ENCODE results near the gene GSPT1. TPM values are rescaled to one million over a fixed set of nuclear protein-coding genes. Genes with fewer than 3 reads are reported as not detected.
"Not testable (repeated sequence)": the region's sequence is repeated elsewhere in the genome, so short reads cannot be mapped to it uniquely, and the experiment has no call there.

Gene GSPT1
- total RNA-seq, 1 experiment from 2014 or later, result 173 TPM

DNA sequence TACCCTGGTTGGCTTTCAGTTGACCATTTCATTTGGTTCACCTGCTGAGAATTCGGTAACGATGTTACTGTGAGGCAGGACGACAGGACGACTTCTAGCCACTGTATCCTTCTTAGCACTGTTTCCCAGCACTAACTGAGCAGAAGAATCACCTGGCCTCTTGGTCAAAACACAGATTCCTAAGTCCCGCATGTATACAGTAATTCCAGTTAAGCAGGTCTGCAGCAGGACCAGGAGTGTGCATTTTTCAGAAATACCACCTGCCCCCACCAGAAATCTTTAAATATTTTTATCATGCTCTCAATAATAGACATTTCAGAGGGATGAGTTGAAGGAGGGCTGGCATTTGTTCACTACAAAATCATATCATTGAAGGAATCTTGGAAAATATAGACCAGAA, 87.1 kb downstream of the GSPT1 start:
- H3K23ac ChIP-seq (ENCODE audit: insufficient read length, low read depth, low read length), result no peak overlapping the region
- H3K79me1 ChIP-seq (ENCODE audit: insufficient read depth, low read depth, low read length, poor library complexity, severe bottlenecking), result no peaks in the 10 kb centered on the region
- H3K79me2 ChIP-seq (ENCODE audit: insufficient read depth, low read length), result no peaks in the 10 kb centered on the region
- Mint-ChIP-seq H3K9me3 (no peaks in the 10 kb centered on the region; a peak in 1 of 5 replicates), H3K36me3 (ENCODE audit: insufficient read depth in 1 of 3, low read depth in 3 of 3) (no peaks in the 10 kb centered on the region), H3K4me1 (no peaks in the 10 kb centered on the region), H3K4me3 (no peak overlapping the region), H3K27me3 (ENCODE audit: low read depth) (no peaks in the 10 kb centered on the region), H3K27ac (no peak overlapping the region)
- no peak overlapping the region for H2AFZ ChIP-seq (ENCODE audit: low read length)
- no peaks in the 10 kb centered on the region for H3K4me1 ChIP-seq (ENCODE audit: insufficient read depth, low read length)
- H2BK12ac ChIP-seq (ENCODE audit: insufficient read length, low read depth, low read length), result no peak overlapping the region
- H3K18ac ChIP-seq (ENCODE audit: insufficient read length, low read depth, low read length), result no peak overlapping the region
- TF ChIP-seq CTCF (conservative IDR thresholded peaks at IDR 0.05), result no peak
- no peak overlapping the region for H3K14ac ChIP-seq (ENCODE audit: insufficient read depth, low read length)
- no peak overlapping the region for H3K56ac ChIP-seq (ENCODE audit: insufficient read length, low read depth, low read length)
- DNase-seq, result no peak
- no peak overlapping the region for H4K5ac ChIP-seq (ENCODE audit: insufficient read length, low read depth, low read length)
- H3K4ac ChIP-seq (ENCODE audit: low read depth, low read length), result no peak overlapping the region
- H3K27me3 ChIP-seq (ENCODE audit: insufficient read depth, low read length), result no peaks in the 10 kb centered on the region
- H3K4me2 ChIP-seq (ENCODE audit: insufficient read depth, insufficient read length, low read length), result no peak overlapping the region
- H3K27ac ChIP-seq (ENCODE audit: insufficient read length, low read depth, low read length), result no peak overlapping the region
- H2BK15ac ChIP-seq (ENCODE audit: low read depth, low read length), result no peak overlapping the region
- no peak overlapping the region for H4K8ac ChIP-seq (replicated peaks; ENCODE audit: insufficient read length, low read depth, low read length)
- H4K91ac ChIP-seq (ENCODE audit: insufficient read length, low read depth, low read length), result no peak overlapping the region
- no peak overlapping the region for H2AK5ac ChIP-seq (ENCODE audit: insufficient read length, low read length)
- no peak overlapping the region for H2BK5ac ChIP-seq (ENCODE audit: insufficient read length, low read length)
- no peaks in the 10 kb centered on the region for H3K9me3 ChIP-seq (ENCODE audit: control insufficient read depth, low read depth, low read length)
- H2BK20ac ChIP-seq (ENCODE audit: low read depth, low read length, poor library complexity, severe bottlenecking), result no peak overlapping the region
- H3K9ac ChIP-seq (ENCODE audit: extremely low read depth, insufficient read length, low read length), result no peak overlapping the region
- WGBS (ENCODE audit: extremely low coverage, insufficient read length, low lambda C conversion rate), result no CpG with 5 or more reads among the region's 5 CpGs
- no peak overlapping the region for H3T11ph ChIP-seq (ENCODE audit: low read length)
- no peaks in the 10 kb centered on the region for H3K23me2 ChIP-seq (ENCODE audit: insufficient read length, low read depth, low read length, poor library complexity, severe bottlenecking)
- no peaks in the 10 kb centered on the region for H4K20me1 ChIP-seq (ENCODE audit: control insufficient read depth, insufficient read depth, insufficient read length)
- H2BK120ac ChIP-seq (ENCODE audit: low read depth, low read length, poor library complexity, severe bottlenecking), result no peak overlapping the region

GRCh38 chr16:11825520-11826165, 90.1 kb downstream of the GSPT1 start:
- not testable (repeated sequence) for H3K4me1 Mint-ChIP-seq; H3K36me3 Mint-ChIP-seq (ENCODE audit: insufficient read depth in 1 of 3, low read depth in 3 of 3); H4K8ac ChIP-seq (replicated peaks; ENCODE audit: insufficient read length, low read depth, low read length); H3K9me3 Mint-ChIP-seq; H2BK5ac ChIP-seq (ENCODE audit: insufficient read length, low read length); H3K27ac Mint-ChIP-seq; H2AFZ ChIP-seq (ENCODE audit: low read length); H2AK5ac ChIP-seq (ENCODE audit: insufficient read length, low read length); H4K91ac ChIP-seq (ENCODE audit: insufficient read length, low read depth, low read length); H3K18ac ChIP-seq (ENCODE audit: insufficient read length, low read depth, low read length); H3K4me3 Mint-ChIP-seq; DNase-seq; H3K4me1 ChIP-seq (ENCODE audit: insufficient read depth, low read length); H3K23me2 ChIP-seq (ENCODE audit: insufficient read length, low read depth, low read length, poor library complexity, severe bottlenecking); H3K4ac ChIP-seq (ENCODE audit: low read depth, low read length); H2BK12ac ChIP-seq (ENCODE audit: insufficient read length, low read depth, low read length); H3K23ac ChIP-seq (ENCODE audit: insufficient read length, low read depth, low read length); H4K5ac ChIP-seq (ENCODE audit: insufficient read length, low read depth, low read length); H3K56ac ChIP-seq (ENCODE audit: insufficient read length, low read depth, low read length); H3K27me3 Mint-ChIP-seq (ENCODE audit: low read depth); H3K27me3 ChIP-seq (ENCODE audit: insufficient read depth, low read length); H3K79me1 ChIP-seq (ENCODE audit: insufficient read depth, low read depth, low read length, poor library complexity, severe bottlenecking); H2BK15ac ChIP-seq (ENCODE audit: low read depth, low read length); H4K20me1 ChIP-seq (ENCODE audit: control insufficient read depth, insufficient read depth, insufficient read length); H3K9me3 ChIP-seq (ENCODE audit: control insufficient read depth, low read depth, low read length); H2BK20ac ChIP-seq (ENCODE audit: low read depth, low read length, poor library complexity, severe bottlenecking); H3K79me2 ChIP-seq (ENCODE audit: insufficient read depth, low read length); H3K4me2 ChIP-seq (ENCODE audit: insufficient read depth, insufficient read length, low read length); H3K14ac ChIP-seq (ENCODE audit: insufficient read depth, low read length); H3T11ph ChIP-seq (ENCODE audit: low read length); H2BK120ac ChIP-seq (ENCODE audit: low read depth, low read length, poor library complexity, severe bottlenecking); H3K9ac ChIP-seq (ENCODE audit: extremely low read depth, insufficient read length, low read length); H3K27ac ChIP-seq (ENCODE audit: insufficient read length, low read depth, low read length)
- WGBS (ENCODE audit: extremely low coverage, insufficient read length, low lambda C conversion rate), result no CpG with 5 or more reads among the region's 13 CpGs
